CD4-positive, alpha-beta T cell (primary cell): ENCODE results near the gene DNAH3. TPM values are rescaled to one million over a fixed set of nuclear protein-coding genes. Genes with fewer than 3 reads are reported as not detected.

Source experiments
- ATAC-seq: fragments of 200-7000 bp; cut with Tn5 transposase; one replicate; pipeline ENCODE4 v1.10.0; 2022; ENCODE audit warnings: mild to moderate bottlenecking; ENCODE audit not compliant: poor library complexity
- CTCF ChIA-PET: fragments of 350-600 bp; sonication (Branson Sonifier 250); formaldehyde crosslinking; loops from one replicate; lab custom pipeline; 2021; ENCODE audit warnings: antibody characterized with exemption, inconsistent platforms; lab: Charles Lee
- POLR2A ChIA-PET: fragments of 350-600 bp; sonication (Branson Sonifier 250); formaldehyde crosslinking; loops from one replicate; lab custom pipeline; 2021; ENCODE audit warnings: antibody characterized with exemption, inconsistent platforms; lab: Charles Lee
- DNase-seq, 14 experiments: peaks; one replicate each; pipeline ENCODE4 v3.0.0-alpha.2; 2013 to 2020; ENCODE audit warnings: mixed read lengths in 2 of 14
- H3K27ac ChIP-seq, 2 donors: one replicate each; pipeline versions ENCODE4 v1.5.1 to v1.7.0; 2013; ENCODE audit warnings: low read length in 2 of 2, low read depth in 1 of 2, mild to moderate bottlenecking in 1 of 2
- H3K27me3 ChIP-seq, 2 experiments: 1 replicate in 1 of 2; 2 replicates in 1 of 2; pipeline versions ENCODE4 v1.6.1 to v1.7.0; 2013; ENCODE audit warnings: low read length in 2 of 2, control low read depth in 1 of 2, mild to moderate bottlenecking in 1 of 2, moderate library complexity in 1 of 2; ENCODE audit not compliant: insufficient read depth in 2 of 2, control insufficient read depth in 1 of 2
- H3K36me3 ChIP-seq: one replicate; pipeline ENCODE4 v1.6.1; 2013; ENCODE audit warnings: low read length, control low read depth; ENCODE audit not compliant: insufficient read depth
- H3K4me1 ChIP-seq: one replicate; pipeline ENCODE4 v1.6.1; 2013; ENCODE audit warnings: low read length, control low read depth; ENCODE audit not compliant: insufficient read depth
- H3K4me3 ChIP-seq: one replicate; pipeline ENCODE4 v1.5.1; 2013; ENCODE audit warnings: mild to moderate bottlenecking, low read length, moderate library complexity
- H3K9me3 ChIP-seq, 2 experiments: 1 replicate in 1 of 2; 2 replicates in 1 of 2; pipeline versions ENCODE4 v1.6.1 to v1.7.0; 2013; ENCODE audit warnings: low read length in 2 of 2, mild to moderate bottlenecking in 2 of 2, control low read depth in 1 of 2, moderate library complexity in 1 of 2; ENCODE audit not compliant: control insufficient read depth in 1 of 2, insufficient read depth in 1 of 2
- H3K27ac Mint-ChIP-seq: one replicate; pipeline ENCODE4 v1.8.0; 2020; ENCODE audit warnings: mixed read lengths
- H3K27me3 Mint-ChIP-seq: one replicate; pipeline ENCODE4 v1.8.0; 2021; ENCODE audit warnings: mixed read lengths
- H3K36me3 Mint-ChIP-seq: one replicate; pipeline ENCODE4 v1.8.0; 2021; ENCODE audit warnings: low read depth, mixed read lengths
- H3K4me1 Mint-ChIP-seq: one replicate; pipeline ENCODE4 v1.8.0; 2021; ENCODE audit warnings: low read depth, mixed read lengths
- H3K4me3 Mint-ChIP-seq: one replicate; pipeline ENCODE4 v1.8.0; 2020; ENCODE audit warnings: mild to moderate bottlenecking, mixed read lengths
- H3K9me3 Mint-ChIP-seq: one replicate; pipeline ENCODE4 v1.8.0; 2020; ENCODE audit warnings: mixed read lengths
- intact Hi-C, 2 experiments: fragments of 100-400 bp; cut with DNase I in 1 of 2; cut with micrococcal nuclease in 1 of 2; formaldehyde crosslinking; loops; one replicate each; pipeline versions ENCODE4 v1.15.1 to v1.9.0; 2023 to 2025; cut with DNase I, micrococcal nuclease
- total RNA-seq, 174 experiments: library from RNA in 2 of 174; stranded (reverse) in 2 of 174; gene quantifications; one replicate each; pipeline ENCODE4 v1.2.3 and lab custom pipeline; 2021 to 2026
- TF ChIP-seq, protein P1 (sequence below): fragments of 200-600 bp; IDR thresholded peaks from one replicate; pipeline ENCODE4 v1.8.0; 2022; ENCODE audit warnings: antibody characterized with exemption, mild to moderate bottlenecking

Gene DNAH3
- total RNA-seq, 2 experiments from 2014 or later: not detected

DNA sequence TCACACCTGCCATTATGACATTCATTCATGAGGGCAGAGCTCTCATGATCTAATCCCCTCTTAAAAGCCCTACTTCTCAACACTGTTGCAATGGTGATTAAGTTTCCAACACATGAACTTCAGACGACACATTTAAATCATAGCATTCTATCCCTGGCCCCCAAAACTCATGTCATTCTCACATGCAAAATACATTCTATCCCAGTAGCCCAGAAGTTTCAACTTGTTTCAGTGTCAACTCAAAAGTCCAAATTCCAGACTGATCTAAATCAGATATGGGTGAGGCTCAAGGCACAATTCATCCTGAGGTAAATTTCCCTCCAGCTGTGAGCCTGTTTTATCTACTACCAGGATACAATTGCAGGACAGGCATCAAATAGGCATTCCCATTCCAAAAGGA is 224.9 kb downstream of the DNAH3 start:
- H3K4me3 Mint-ChIP-seq: no peak overlapping the region
- peaks cover 2% of the 10 kb centered on the region for H3K9me3 Mint-ChIP-seq
- TF ChIP-seq, protein P1, sequence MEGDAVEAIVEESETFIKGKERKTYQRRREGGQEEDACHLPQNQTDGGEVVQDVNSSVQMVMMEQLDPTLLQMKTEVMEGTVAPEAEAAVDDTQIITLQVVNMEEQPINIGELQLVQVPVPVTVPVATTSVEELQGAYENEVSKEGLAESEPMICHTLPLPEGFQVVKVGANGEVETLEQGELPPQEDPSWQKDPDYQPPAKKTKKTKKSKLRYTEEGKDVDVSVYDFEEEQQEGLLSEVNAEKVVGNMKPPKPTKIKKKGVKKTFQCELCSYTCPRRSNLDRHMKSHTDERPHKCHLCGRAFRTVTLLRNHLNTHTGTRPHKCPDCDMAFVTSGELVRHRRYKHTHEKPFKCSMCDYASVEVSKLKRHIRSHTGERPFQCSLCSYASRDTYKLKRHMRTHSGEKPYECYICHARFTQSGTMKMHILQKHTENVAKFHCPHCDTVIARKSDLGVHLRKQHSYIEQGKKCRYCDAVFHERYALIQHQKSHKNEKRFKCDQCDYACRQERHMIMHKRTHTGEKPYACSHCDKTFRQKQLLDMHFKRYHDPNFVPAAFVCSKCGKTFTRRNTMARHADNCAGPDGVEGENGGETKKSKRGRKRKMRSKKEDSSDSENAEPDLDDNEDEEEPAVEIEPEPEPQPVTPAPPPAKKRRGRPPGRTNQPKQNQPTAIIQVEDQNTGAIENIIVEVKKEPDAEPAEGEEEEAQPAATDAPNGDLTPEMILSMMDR: no peak
- H3K27ac ChIP-seq: no peak overlapping the region
- no peaks in the 10 kb centered on the region for H3K4me1 Mint-ChIP-seq
- POLR2A ChIA-PET: no interaction called here
- H3K27me3 Mint-ChIP-seq: no peaks in the 10 kb centered on the region
- DNase-seq: no peak
- no peak overlapping the region for H3K4me3 ChIP-seq
- H3K4me1 ChIP-seq: no peaks in the 10 kb centered on the region
- no peak overlapping the region for H3K27ac Mint-ChIP-seq
- peaks cover 38% of the 10 kb centered on the region for H3K36me3 Mint-ChIP-seq
- H3K9me3 ChIP-seq: no peaks in the 10 kb centered on the region
- CTCF ChIA-PET: no interaction called here
- no peaks in the 10 kb centered on the region for H3K27me3 ChIP-seq
- peaks cover 14% of the 10 kb centered on the region for H3K36me3 ChIP-seq
- ATAC-seq: no peak
- intact Hi-C loops: loop anchor here in 1 of 2 experiments (10.0 kb wide), 1 partner anchor 639 kb away; no protein-coding TSS in a partner anchor

DNA sequence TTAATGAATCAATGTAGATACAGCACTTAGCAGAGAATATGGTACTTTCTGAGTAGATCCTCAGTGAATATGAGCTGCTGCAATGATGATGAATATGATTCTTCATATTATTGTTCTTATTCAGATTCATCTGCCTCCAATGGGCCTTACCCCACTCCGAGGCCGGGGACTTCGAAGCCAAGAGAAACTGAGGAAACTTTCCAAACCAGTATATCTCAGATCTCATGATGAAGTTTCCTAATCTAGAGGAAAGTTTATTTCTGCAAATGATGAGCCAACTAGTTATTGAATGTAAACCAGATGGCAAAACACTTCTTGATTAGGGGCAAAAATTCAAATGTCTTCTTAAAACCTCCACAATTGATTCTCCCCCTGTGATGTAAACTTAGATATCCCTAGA is 226.8 kb downstream of the DNAH3 start:
- ChIA-PET CTCF (interaction anchor here (0.7 kb wide), 1 partner anchor 240 kb away, joined by 3 read pairs; no protein-coding TSS in a partner anchor), POLR2A (no interaction called here)
- TF ChIP-seq, protein P1: no peak
- Histone ChIP-seq H3K36me3 (peaks cover 18% of the 10 kb centered on the region), H3K27ac (no peak overlapping the region), H3K4me3 (no peak overlapping the region), H3K9me3 (no peaks in the 10 kb centered on the region), H3K27me3 (no peaks in the 10 kb centered on the region), H3K4me1 (no peaks in the 10 kb centered on the region)
- ATAC-seq: no peak
- Mint-ChIP-seq H3K4me1 (no peaks in the 10 kb centered on the region), H3K36me3 (peaks cover 54% of the 10 kb centered on the region), H3K4me3 (no peak overlapping the region), H3K27ac (no peak overlapping the region), H3K27me3 (no peaks in the 10 kb centered on the region), H3K9me3 (peaks cover 2% of the 10 kb centered on the region)
- intact Hi-C loops: loop anchor here in 1 of 2 experiments (10.0 kb wide), 1 partner anchor 641 kb away; no protein-coding TSS in a partner anchor
- no peak for DNase-seq

DNA sequence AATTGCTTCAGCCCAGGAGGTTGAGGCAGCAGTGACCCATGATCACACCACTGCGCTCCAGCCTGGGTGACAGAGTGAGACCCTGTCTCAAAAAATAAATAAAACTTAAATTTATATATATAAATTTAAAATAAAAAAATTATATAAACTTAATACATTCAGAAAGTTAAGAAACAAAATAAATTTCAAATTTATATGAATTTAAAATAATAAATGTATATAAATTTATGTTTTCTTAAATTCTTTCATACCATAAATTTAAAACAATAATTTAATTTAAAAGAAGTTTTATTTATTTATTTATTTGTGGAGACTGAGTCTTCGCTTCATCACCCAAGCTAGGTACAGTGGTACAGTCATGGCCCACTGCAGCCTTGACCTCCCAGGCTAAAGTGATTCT is 229.8 kb downstream of the DNAH3 start:
- no peak overlapping the region for H3K27ac ChIP-seq
- POLR2A ChIA-PET: no interaction called here
- no peak overlapping the region for H3K4me3 ChIP-seq
- ATAC-seq (no peak), DNase-seq (no peak)
- Mint-ChIP-seq H3K9me3 (no peaks in the 10 kb centered on the region), H3K27me3 (no peaks in the 10 kb centered on the region), H3K4me3 (no peak overlapping the region), H3K4me1 (no peaks in the 10 kb centered on the region), H3K27ac (no peak overlapping the region), H3K36me3 (peaks cover 69% of the 10 kb centered on the region)
- no peaks in the 10 kb centered on the region for H3K4me1 ChIP-seq
- intact Hi-C loops: loop anchor here in 1 of 2 experiments (10.0 kb wide), 1 partner anchor 644 kb away; no protein-coding TSS in a partner anchor
- TF ChIP-seq, protein P1: no peak
- no peaks in the 10 kb centered on the region for H3K9me3 ChIP-seq
- CTCF ChIA-PET: no interaction called here
- H3K36me3 ChIP-seq: peaks cover 29% of the 10 kb centered on the region
- no peaks in the 10 kb centered on the region for H3K27me3 ChIP-seq
